LHCN-M2 (cell line): ENCODE measurements around the gene C9orf78. TPM values are rescaled to one million over a fixed set of nuclear protein-coding genes. Genes with fewer than 3 reads are reported as not detected.

Experiments
- total RNA-seq: library from RNA; depleted of rRNA; stranded (reverse); fragments of >200 nt; gene quantifications from 2 replicates; pipeline ENCODE4 v1.2.3, GENCODE V29; 2014; rRNA removed

C9orf78 gene
- total RNA-seq, 1 experiment from 2014 or later = 63.3 TPM

Other genes starting within 250 kb of the C9orf78 start
- gene C9orf50, start 214.2 kb downstream of the C9orf78 start, total RNA-seq = not detected in 2 replicates
- gene NTMT1, start 209.1 kb downstream of the C9orf78 start, total RNA-seq = 23.9 and 24.3 TPM in 2 replicates
- 23.1 and 25.3 TPM in 2 replicates for gene ASB6, start 193.1 kb downstream of the C9orf78 start, total RNA-seq
- gene PRRX2, start 169.6 kb downstream of the C9orf78 start, total RNA-seq = not detected in 2 replicates
- gene PTGES, start 82.2 kb downstream of the C9orf78 start, total RNA-seq = 0.34 and 0.64 TPM in 2 replicates
- 32.5 and 38.0 TPM in 2 replicates for gene TOR1B, start 32.1 kb downstream of the C9orf78 start, total RNA-seq
- gene TOR1A, start 11.1 kb downstream of the C9orf78 start, total RNA-seq = 78.1 and 82.1 TPM in 2 replicates
- gene USP20, start 183 bp upstream of the C9orf78 start, total RNA-seq = 8.1 and 9.5 TPM in 2 replicates
- 11.5 and 16.8 TPM in 2 replicates for gene FNBP1, start 207.9 kb upstream of the C9orf78 start, total RNA-seq
- 17.7 and 20.3 TPM in 2 replicates for gene GPR107, start 218.6 kb upstream of the C9orf78 start, total RNA-seq